NCI-H1417 (cell line): ENCODE data around the gene CISH.

ENCODE experiments used
- DNase-seq, 3 experiments: peaks; one replicate each; lab custom pipeline; 2025; lab: John Stamatoyannopoulos, UW

Gene CISH

DNA sequence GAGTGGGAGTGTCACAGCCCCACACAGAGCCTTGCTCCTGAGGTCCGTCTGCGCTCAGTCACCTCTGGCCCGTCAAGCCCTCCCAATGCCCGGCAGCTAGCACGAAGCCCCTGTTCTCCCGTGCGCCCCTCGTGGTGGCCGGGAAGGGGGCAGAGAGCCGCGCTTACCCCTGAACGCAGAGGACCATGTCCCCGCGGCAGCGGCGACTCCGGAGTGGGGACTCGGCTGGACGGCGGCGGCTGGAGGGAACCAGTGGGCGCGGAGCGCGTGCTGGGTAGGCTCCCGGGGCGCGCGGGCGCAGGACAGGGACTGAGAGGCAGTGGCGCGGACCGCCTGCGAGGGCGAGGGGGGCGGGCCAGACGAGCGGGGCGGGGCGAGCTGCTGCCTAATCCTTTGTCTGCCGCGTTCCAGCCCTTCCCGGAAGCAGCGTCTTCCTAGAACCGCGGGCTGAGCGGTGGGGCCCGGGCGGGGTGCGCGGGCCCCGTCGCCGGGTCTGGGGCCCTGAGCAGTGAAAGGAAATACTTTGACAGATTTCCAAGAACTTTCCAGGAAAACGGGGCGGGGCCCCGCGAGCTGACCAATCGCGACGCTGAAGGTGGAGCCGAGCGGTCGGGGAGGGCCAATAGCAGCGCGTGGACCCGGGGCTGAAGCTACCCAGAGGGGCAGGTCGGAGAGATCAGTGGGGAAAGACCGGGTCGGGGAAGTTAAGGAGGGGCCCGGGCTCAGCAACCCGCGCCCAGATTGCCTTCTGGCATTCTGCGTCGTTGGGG lies at the start of gene CISH:
CISH (minus strand) TSS at position 311 of the 770 bp plus-strand sequence; CDS start at position 187, 124 bp downstream.
- DNase-seq, result peak; percentile 74 to 89 (median 89)

DNA sequence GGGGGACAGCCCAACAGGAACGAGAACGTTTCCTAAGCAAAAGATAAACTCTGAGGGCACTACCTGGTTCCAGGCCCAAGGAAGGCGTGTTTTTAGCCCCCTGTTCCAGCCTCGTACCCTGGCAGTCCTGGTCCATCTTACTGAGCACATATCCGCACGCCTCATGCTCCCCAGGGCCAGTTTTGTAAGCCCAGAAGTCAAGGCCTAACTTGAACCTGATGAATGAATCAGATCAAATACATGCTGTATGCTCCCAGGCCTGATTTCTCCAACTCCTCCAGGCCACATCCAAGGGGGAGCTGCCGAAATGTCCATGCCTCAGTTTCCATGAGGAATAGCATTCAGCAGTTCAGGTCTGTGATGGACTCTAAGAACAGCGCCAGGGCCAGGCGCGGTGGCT lies 48.8 kb upstream of the CISH start:
- DNase-seq, result no peak

GRCh38 chr3:50658831-50659230 lies 47.3 kb upstream of the CISH start:
- no peak for DNase-seq

- DNase-seq, result no peak
Observed at GRCh38 chr3:50658416-50658815, 46.8 kb upstream of the CISH start.

DNA sequence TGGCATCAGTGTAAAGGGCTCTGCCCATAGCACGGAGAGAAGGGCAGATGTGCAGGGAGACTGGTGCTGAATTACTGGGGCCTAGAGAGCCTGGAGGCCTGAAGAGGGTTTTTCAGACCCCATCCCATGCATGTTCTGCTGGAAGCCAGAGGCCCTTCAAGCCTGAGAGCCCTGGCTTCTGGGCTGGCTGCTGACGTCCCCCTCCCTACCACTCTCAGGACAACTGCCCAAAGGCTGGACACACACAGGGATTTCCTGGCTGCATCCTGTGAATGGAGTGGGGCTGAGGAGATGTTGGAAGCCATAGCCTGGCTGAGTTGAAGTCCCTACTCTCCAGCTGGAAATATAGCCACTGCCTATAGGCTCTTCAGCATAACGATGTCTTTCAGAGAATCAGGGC lies 46.2 kb upstream of the CISH start:
- DNase-seq, result no peak

GRCh38 chr3:50657407-50657806 lies 45.8 kb upstream of the CISH start:
- no peak for DNase-seq

GRCh38 chr3:50656417-50657195 lies 45.0 kb upstream of the CISH start:
- no peak for DNase-seq

DNA sequence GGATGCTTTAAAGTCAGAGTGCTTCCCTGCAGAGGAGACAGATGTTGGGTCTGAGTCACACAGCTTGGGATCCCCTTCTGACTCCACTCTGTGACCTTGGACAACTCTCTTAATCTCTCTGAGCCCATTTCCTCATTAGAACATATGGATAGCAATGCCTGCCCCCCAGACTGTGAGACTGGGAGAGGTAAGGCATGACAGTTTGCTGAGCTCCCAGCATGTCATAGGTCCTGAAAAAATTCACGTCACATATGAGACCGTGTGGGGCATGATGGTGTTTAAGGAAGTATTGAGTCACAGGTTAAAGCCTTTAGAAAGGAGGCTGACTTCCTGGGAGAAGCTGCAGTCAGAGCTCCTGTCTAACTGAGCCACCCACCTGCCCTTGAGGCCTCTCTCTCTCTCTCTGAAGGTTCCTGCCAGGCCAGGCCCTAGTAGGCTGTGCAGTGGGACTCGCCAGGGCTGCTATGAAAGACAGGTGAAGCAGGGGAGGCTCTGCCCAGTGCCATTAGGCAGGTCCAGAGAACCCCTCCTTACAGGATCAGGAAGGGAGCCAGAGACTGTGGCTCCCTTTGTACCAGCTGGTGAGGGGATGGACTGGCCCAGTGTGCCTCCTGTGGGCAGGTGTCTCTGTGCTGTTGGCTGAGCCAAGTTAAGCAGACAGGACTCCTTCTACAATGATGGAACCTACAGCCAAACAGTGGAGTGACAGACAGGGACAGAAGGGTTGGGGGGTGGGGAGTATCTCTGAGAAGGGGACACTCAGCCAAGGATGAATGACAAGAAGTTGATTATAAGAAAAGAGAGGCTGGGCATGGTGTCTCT lies 43.6 kb upstream of the CISH start:
- DNase-seq, result no peak

GRCh38 chr3:50653937-50654595 lies 42.5 kb upstream of the CISH start:
- no peak for DNase-seq

GRCh38 chr3:50652709-50653108 lies 41.1 kb upstream of the CISH start:
- DNase-seq, result peak in 1 of 3 experiments; percentile 29

DNA sequence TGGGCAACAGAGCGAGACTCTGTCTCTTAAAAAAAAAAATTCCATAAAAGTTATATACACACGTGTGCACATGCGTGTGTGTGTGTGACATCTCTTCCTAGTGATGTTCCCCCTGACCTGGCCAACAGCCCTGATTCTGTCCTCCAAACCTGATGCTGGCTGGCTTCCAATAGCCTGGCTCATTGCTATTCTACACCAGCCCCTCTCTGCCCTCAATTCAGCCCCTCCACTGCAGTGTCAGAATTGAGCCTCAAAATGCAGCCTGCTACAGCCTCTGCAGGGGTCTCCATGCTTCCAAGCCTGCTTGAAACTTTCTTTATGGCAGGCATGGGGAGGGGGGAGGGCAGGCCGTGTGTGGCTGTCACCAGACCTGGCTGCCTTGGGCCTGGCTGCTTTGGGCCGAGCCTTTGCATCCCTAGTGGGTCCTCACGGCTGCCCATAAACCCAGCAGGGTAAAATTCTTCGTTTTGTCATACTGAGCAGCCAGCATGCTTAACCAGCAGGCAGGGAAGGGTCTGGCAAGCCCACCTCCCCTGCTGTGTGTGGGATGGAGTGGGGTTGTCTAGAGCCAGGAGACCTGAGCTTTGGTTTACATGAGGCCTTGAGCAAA lies 40.5 kb upstream of the CISH start:
- DNase-seq, result no peak

GRCh38 chr3:50651445-50651844 lies 39.9 kb upstream of the CISH start:
- no peak for DNase-seq

- no peak for DNase-seq
Observed at GRCh38 chr3:50650018-50650417, 38.4 kb upstream of the CISH start.

DNA sequence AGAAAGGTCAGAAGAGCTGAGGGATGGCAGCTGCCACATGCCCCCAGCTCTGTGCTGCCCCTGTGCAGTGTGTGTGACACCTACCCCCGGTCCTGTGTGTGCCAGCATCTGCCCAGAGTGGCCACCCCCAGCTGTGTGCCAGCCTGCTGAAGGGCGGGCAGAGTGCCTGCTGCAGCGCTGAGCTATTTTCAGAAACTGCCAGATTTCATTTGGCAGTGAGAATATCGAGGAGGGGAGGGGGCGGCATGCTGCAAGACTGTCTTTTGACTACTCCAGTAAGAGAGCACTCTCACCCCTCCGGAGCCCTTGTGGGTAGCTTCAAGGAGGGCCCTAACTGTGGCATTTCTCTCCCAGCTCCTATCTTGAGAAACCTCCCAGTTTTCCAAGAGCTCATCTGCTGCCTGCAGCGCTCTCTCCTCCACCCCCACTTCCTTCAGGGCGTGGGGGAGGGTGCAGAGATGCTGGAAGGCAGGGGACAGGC lies 37.9 kb upstream of the CISH start:
- DNase-seq, result peak in 1 of 3 experiments; percentile 15

DNA sequence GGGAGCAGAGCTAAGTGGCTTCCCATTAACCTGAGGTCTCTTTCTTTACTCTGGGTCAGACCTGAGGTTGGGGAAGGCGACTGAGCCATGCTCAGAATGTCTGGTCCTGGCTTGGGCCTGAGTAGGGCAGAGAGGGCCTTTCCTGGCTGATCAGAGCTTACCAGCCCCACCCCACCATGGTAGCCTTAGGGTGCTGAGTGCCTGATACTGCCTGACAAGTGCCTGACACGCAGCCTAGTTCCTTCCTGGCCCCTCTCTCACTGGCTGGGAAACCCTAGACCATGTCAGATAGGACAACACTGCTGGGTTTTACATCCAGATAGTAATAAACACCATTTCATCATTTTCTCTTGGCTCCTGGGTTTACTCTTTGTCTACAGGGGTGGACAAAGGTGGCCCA lies 37.4 kb upstream of the CISH start:
- no peak for DNase-seq

GRCh38 chr3:50648313-50648712 lies 36.7 kb upstream of the CISH start:
- peak in 1 of 3 experiments; percentile 30 for DNase-seq

DNA sequence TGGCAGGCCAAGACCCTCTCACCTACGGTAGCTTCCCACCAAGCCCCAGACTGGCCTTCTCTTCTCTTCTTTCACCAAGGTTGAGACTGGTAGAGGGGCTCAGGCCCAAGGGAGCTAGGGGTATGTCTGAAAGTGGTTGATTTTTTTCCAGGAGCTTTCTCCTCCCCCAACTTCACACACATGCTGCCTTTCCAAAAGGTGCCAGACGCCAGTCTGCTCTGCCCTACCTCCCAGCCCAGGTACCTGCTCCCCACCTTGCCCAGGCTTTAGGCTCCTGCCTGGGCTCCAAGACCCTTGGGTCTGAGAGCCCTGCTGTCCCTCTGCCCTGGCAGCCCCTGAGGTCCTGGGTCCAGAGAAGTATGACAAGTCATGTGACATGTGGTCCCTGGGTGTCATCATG lies 33.8 kb upstream of the CISH start:
- no peak for DNase-seq

- no peak for DNase-seq
Observed at GRCh38 chr3:50644561-50644960, 33.0 kb upstream of the CISH start.

- no peak for DNase-seq
Observed at GRCh38 chr3:50642382-50642781, 30.8 kb upstream of the CISH start.

DNA sequence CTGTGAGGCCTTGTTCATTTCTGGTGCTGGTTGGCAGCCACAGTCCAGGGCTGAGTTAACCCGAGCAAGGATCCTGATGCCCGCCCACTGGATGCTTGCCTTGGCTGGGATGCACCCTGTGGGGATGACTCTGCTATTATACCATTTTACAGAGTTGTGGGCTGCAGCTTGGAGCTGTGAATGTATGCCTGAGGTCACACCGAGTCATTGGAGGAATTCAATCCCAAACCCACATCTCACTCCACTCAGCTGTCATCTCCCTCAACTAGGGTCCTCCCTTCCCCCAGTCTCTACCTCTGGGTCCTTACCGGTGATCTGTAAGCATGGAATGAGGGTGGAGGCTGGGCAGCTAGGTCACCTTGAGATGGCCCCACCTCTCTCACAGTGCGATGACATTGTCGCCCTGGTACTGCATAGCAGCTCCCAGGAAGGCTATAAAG lies 27.5 kb upstream of the CISH start:
- no peak for DNase-seq

DNA sequence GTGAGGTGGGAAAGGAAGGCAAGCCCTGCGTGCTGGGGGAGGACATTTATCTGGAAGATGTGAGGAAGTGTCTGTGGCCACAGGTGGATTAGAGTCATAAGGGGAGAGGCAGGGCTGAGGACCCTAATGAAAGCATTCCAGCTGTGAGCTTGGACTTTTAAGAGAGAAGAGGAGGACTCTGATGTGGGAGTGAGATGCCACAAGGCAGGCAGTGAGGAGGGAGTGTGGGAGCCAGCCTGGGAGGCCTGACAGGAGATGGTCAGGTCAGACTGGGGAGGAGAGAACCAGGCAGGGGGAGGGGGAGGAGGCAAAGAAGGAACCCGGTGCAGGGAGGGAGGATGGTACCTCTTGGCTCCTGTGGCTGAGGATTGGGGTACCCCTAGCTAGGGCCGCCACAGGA lies 26.4 kb upstream of the CISH start:
- DNase-seq, result no peak
